ENCODE measurements around the gene OTOA.
A peak's percentile ranks its signal among the peaks of the same experiment; 100 is the strongest.
"Not testable (repeated sequence)": the region's sequence is repeated elsewhere in the genome, so short reads cannot be mapped to it uniquely, and the experiment has no call there.

OTOA gene

DNA sequence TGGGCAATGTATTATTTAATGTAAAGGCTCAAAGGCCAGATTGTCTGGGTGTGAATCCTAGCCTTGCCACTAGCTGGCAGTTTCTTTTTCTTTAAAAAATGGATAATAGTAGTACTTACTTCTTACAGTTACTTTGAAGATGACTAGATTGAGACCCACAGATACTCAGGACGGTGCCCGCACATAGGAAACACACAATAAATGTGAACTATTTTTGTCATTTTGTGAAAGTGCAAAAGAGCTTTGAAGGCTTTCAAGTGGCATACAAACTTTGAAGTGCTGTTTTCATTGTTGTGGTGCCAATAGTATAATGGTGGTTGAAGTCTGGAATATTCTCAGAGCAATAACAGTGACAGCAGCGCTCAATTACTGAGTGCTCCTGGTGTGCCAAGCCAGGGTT is 63.6 kb downstream of the OTOA start:
- no peak for DNase-seq

DNA sequence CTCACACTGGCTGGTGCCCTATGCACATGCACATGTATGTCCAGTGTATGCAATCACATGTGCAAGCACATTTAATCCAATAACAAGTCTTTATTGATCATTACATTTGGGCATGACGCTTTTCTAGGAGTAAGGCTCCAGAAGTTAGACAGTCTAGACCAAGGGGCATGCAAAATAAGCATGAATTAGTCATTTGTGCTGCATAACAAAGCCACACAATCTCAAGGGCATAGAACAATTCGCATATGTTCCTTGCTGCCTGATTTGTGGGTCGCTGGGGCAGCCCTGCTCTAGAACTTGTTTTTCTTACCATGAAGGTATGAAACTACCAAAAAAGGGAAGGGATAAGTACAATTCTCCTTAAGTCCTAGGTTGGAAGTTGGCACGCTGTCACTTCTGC is 67.5 kb downstream of the OTOA start:
- DNase-seq: not testable (repeated sequence)

DNA sequence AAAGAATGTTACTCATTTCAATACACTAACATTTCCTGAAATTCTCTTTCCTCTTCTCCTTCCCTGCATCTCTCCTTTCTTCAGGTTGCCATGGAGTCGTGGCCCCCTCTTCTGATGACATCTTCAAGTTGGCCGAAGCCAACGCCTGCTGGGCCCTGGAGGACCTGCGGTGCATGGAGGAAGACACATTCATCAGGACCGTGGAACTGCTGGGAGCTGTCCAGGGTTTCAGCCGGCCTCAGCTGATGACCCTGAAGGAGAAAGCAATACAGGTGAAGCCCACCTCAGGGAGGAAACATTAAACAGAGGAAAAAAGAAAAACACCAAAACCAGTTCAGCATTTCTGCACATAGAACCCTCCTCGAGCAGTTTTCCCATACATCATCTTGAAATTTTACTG is 76.9 kb downstream of the OTOA start:
- DNase-seq: not testable (repeated sequence)

GRCh38 chr16:21756192-21757079 is 92.7 kb downstream of the OTOA start:
- peak; percentile 28 to 52 (median 48) for DNase-seq

DNA sequence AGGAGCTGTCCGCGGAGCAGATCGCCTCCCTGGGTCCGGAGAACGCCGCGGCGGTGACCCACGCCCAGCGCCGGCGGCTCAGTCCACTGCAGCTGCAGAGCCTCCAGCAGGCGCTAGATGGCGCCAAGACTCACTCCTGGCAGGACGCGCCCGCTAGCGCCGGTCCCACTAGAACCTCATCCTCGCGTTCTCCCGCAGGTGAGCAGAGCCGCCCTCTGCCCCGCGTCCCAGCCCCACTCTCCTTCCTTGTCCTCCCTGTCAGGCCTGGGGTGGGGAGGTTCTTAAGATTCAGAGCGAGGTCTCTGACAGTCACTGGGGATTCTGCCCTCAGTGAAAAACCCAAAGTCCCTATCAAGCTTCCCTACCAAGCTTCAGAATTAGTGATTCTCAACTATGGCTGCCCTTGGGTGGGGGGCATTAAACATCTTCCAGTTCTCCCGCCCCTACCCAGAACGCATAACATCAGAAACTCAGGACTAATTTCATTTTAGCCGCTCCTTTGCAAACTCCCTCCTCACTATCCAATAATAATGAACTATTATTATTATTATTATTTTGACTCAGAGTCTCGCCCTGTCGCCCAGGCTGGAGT is 93.4 kb downstream of the OTOA start:
- DNase-seq: not testable (repeated sequence)

- DNase-seq: not testable (repeated sequence)
These were observed 104.5 kb downstream of the OTOA start for GRCh38 chr16:21768280-21768679.

- not testable (repeated sequence) for DNase-seq
These were observed 105.0 kb downstream of the OTOA start for GRCh38 chr16:21768810-21769209.

- peak in 2 of 3 donors; percentile 18 to 22 for DNase-seq
These were observed 105.5 kb downstream of the OTOA start for GRCh38 chr16:21769284-21769683.

DNA sequence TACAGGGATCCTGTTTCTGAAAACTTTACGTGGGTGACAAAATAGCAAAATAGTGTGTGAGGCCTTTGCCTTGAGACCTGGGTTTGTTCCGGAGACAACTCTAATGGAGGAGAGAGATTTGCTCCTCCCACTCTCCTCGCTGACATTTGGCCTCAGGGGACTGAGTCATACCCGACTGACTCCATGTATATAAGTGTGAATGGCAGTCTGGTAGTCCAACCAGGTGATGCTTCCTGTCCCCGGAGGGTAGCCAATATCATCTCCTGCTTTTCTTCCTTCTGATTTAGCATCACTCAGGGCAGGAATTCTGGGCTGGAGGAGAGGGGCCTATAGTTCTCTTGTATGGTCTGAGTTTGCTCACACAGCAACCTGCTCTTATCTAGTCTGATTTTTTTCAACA is 106.8 kb downstream of the OTOA start:
- DNase-seq: not testable (repeated sequence)

DNA sequence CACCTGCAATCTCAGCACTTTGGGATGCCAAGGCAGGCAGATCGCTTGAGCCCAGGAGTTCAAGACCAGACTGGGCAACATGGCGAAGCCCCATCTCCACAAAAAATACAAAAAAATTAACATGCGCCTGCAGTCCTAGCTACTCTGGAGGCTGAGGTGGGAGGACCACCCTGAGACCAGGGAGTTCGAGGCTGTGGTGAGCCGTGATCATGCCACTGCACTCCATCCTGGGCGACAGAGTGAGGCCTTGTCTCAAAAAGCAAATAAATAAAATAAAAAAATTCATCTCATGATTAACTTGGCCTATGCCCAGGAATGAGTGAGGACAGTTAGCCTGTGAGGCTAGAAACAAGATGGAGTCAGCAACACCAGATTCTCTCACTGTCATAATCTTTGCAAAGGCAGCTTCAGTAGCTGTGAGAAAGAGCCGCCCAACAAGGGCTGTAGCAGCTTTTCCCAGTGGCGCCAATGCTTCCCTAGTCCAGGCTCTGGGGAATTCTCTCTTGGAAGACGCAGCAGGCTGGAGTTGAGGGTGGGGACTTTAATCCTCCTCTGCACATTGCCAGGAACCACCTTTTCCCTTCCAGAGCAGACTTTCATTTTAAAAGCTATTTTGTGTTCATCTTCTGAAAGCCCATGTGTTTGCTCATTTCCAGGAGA is 108.9 kb downstream of the OTOA start:
- not testable (repeated sequence) for DNase-seq

- not testable (repeated sequence) for DNase-seq
These were observed 109.4 kb downstream of the OTOA start for GRCh38 chr16:21773207-21773553.

DNA sequence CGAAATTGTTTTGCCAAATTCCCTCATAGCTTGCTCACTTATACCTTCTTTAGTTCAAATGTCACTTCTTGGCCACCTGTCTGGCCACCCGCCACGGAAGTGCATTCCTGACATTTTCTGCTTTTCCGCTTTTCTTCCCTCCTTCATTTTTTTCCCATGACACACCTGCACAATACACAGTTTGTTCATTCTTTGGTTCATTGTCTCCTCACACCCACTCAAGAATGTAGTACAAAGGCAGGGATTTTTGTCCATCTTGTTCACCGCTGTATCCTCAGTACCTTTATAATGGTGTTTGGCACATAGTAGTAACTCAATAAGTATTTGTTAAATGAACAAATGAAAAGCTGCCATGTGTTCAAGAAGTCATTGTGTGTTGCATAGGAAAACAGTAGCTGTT is 116.8 kb downstream of the OTOA start:
- DNase-seq: not testable (repeated sequence)

GRCh38 chr16:21790506-21790905 is 126.7 kb downstream of the OTOA start:
- DNase-seq: not testable (repeated sequence)

DNA sequence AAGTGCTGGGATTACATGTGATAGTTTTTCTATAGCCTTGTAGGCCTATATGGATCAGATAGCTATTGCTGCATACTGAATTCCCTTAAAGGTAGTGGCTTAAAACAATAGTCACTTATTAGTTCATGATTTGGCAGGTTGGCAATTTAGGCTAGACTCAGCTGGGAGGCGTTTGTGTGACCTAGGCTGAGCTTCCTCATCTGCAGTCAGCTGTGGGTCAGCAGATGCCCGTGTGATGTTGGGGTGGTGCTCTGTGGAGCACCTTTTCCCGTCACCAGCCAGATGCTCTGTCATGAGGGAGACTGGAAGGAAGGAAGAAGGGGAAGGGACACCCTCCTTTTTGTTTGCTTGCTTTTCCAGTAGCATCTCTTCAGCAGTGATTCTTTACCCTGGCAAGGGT is 129.5 kb downstream of the OTOA start:
- not testable (repeated sequence) for DNase-seq

DNA sequence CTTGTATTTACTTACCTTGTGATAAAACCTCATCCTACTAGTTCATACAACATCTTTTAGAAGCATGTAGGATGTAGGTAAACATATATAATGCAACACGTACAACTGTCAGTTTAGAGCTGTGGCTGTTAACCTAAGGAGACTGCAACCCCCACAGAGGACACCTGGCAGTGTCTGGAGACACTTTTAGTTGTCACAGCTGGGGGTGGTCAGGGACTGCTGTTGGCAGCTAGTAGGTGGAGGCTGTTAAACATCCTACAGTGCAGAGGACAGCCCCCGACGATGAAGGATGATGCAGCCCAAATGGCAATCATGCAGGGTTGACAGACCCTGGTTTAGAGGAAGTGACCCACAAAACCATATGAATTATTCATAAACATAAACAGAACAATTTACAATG is 134.8 kb downstream of the OTOA start:
- DNase-seq: not testable (repeated sequence)

DNA sequence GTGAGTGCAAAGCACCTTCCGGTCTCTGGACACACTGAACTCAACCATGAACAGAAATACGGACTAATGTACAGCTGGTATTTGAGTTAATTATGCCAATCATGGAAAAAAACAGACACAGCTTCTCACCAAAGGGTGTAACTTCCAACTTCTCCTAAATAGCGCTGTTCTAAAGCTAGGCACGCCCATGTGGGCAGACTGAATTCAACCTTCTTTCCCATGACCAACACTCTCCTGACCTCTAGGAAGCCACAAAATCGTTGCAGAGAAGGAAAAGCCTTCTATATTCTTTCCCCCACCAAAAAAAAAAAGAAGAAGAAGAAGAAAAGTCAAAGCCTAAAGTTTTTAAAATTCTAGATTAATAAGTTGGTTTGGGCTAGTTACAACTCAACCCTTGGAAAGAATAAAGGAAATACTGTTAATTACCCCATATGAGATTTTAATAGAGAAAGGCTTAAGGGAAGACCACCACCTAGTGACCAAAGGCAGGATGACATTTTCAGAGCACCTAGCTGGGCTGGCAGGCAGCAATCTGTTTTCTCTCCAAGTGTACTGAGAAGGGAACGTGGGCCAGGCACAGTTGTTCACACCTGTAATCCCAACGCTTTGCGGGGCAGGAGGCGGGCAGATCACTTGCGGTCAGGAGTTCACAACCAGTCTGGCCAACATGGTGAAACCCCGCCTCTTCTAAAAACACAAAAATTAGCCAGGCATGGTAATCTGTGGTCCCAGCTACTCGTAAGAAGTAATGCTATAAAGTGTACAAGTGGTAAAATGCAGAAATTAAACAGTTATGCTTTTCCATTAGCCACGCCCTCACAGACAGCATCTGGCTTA is 138.0 kb downstream of the OTOA start:
- DNase-seq: peak; percentile 51 to 65 (median 61)

GRCh38 chr16:21802375-21802663 is 138.6 kb downstream of the OTOA start:
- DNase-seq: not testable (repeated sequence)
